Measurements from ENCODE around the gene KLF12.

The KLF12 gene

GRCh38 chr13:74098077-74098476, 36.1 kb downstream of the KLF12 start:
- Histone ChIP-seq H3K27me3 (ENCODE audit: control insufficient read depth, insufficient read depth, low read length) (no peaks in the 10 kb centered on the region), H3K4me1 (ENCODE audit: control insufficient read depth, low read depth, low read length) (no peaks in the 10 kb centered on the region), H3K36me3 (ENCODE audit: control insufficient read depth, low read depth, low read length) (no peaks in the 10 kb centered on the region), H3K9me3 (ENCODE audit: control insufficient read depth, low read depth, low read length) (no peaks in the 10 kb centered on the region), H3K9ac (ENCODE audit: low read length) (no peak overlapping the region), H3K4me3 (ENCODE audit: low read length) (no peak overlapping the region), H3K27ac (ENCODE audit: low read length) (no peak overlapping the region)

GRCh38 chr13:74097116-74097515, 37.1 kb downstream of the KLF12 start:
- Histone ChIP-seq H3K4me1 (ENCODE audit: control insufficient read depth, low read depth, low read length) (no peaks in the 10 kb centered on the region), H3K27me3 (ENCODE audit: control insufficient read depth, insufficient read depth, low read length) (no peaks in the 10 kb centered on the region), H3K9me3 (ENCODE audit: control insufficient read depth, low read depth, low read length) (no peaks in the 10 kb centered on the region), H3K27ac (ENCODE audit: low read length) (no peak overlapping the region), H3K9ac (ENCODE audit: low read length) (no peak overlapping the region), H3K4me3 (ENCODE audit: low read length) (no peak overlapping the region), H3K36me3 (ENCODE audit: control insufficient read depth, low read depth, low read length) (no peaks in the 10 kb centered on the region)

- Histone ChIP-seq H3K36me3 (ENCODE audit: control insufficient read depth, low read depth, low read length) (no peaks in the 10 kb centered on the region), H3K4me1 (ENCODE audit: control insufficient read depth, low read depth, low read length) (no peaks in the 10 kb centered on the region), H3K9ac (ENCODE audit: low read length) (no peak overlapping the region), H3K9me3 (ENCODE audit: control insufficient read depth, low read depth, low read length) (no peaks in the 10 kb centered on the region), H3K27ac (ENCODE audit: low read length) (no peak overlapping the region), H3K27me3 (ENCODE audit: control insufficient read depth, insufficient read depth, low read length) (no peaks in the 10 kb centered on the region), H3K4me3 (ENCODE audit: low read length) (no peak overlapping the region)
Measured at GRCh38 chr13:74093691-74094090, 40.5 kb downstream of the KLF12 start.

- H3K27ac ChIP-seq (ENCODE audit: low read length), result no peak overlapping the region
- H3K4me3 ChIP-seq (ENCODE audit: low read length), result no peak overlapping the region
- H3K4me1 ChIP-seq (ENCODE audit: control insufficient read depth, low read depth, low read length), result peaks cover 6% of the 10 kb centered on the region
- H3K9me3 ChIP-seq (ENCODE audit: control insufficient read depth, low read depth, low read length), result no peaks in the 10 kb centered on the region
- H3K27me3 ChIP-seq (ENCODE audit: control insufficient read depth, insufficient read depth, low read length), result no peaks in the 10 kb centered on the region
- no peaks in the 10 kb centered on the region for H3K36me3 ChIP-seq (ENCODE audit: control insufficient read depth, low read depth, low read length)
- H3K9ac ChIP-seq (ENCODE audit: low read length), result no peak overlapping the region
Measured at GRCh38 chr13:74092711-74093110, 41.5 kb downstream of the KLF12 start.

GRCh38 chr13:74090869-74091605, 43.2 kb downstream of the KLF12 start:
- Histone ChIP-seq H3K4me1 (ENCODE audit: control insufficient read depth, low read depth, low read length) (peaks cover 6% of the 10 kb centered on the region), H3K36me3 (ENCODE audit: control insufficient read depth, low read depth, low read length) (no peaks in the 10 kb centered on the region), H3K27me3 (ENCODE audit: control insufficient read depth, insufficient read depth, low read length) (no peaks in the 10 kb centered on the region), H3K4me3 (ENCODE audit: low read length) (no peak overlapping the region), H3K9me3 (ENCODE audit: control insufficient read depth, low read depth, low read length) (no peaks in the 10 kb centered on the region), H3K9ac (ENCODE audit: low read length) (no peak overlapping the region), H3K27ac (ENCODE audit: low read length) (no peak overlapping the region)

- no peak overlapping the region for H3K9ac ChIP-seq (ENCODE audit: low read length)
- no peaks in the 10 kb centered on the region for H3K27me3 ChIP-seq (ENCODE audit: control insufficient read depth, insufficient read depth, low read length)
- peaks cover 6% of the 10 kb centered on the region for H3K4me1 ChIP-seq (ENCODE audit: control insufficient read depth, low read depth, low read length)
- H3K27ac ChIP-seq (ENCODE audit: low read length), result no peak overlapping the region
- H3K36me3 ChIP-seq (ENCODE audit: control insufficient read depth, low read depth, low read length), result no peaks in the 10 kb centered on the region
- no peaks in the 10 kb centered on the region for H3K9me3 ChIP-seq (ENCODE audit: control insufficient read depth, low read depth, low read length)
- no peak overlapping the region for H3K4me3 ChIP-seq (ENCODE audit: low read length)
Measured at GRCh38 chr13:74090397-74090796, 43.8 kb downstream of the KLF12 start.

GRCh38 chr13:74087357-74087756, 46.8 kb downstream of the KLF12 start:
- Histone ChIP-seq H3K4me1 (ENCODE audit: control insufficient read depth, low read depth, low read length) (peaks cover 6% of the 10 kb centered on the region), H3K36me3 (ENCODE audit: control insufficient read depth, low read depth, low read length) (no peaks in the 10 kb centered on the region), H3K27me3 (ENCODE audit: control insufficient read depth, insufficient read depth, low read length) (no peaks in the 10 kb centered on the region), H3K9me3 (ENCODE audit: control insufficient read depth, low read depth, low read length) (no peaks in the 10 kb centered on the region), H3K27ac (ENCODE audit: low read length) (no peak overlapping the region), H3K9ac (ENCODE audit: low read length) (no peak overlapping the region), H3K4me3 (ENCODE audit: low read length) (no peak overlapping the region)

Measured in iPS-18a (cell line).